Mesothelial cell of epicardium (in vitro differentiated cells): ENCODE measurements around the gene MALT1. TPM values are rescaled to one million over a fixed set of nuclear protein-coding genes. Genes with fewer than 3 reads are reported as not detected.

Experiments
- DNase-seq, 2 experiments: peaks; one replicate each; pipeline ENCODE4 v3.0.0; 2021; ENCODE audit warnings: low spot score in 2 of 2; ENCODE audit not compliant: unreplicated experiment in 2 of 2
- H3K27ac Mint-ChIP-seq: 2 replicates; pipeline ENCODE4 v1.8.0; 2021; ENCODE audit warnings: mixed read lengths
- H3K27me3 Mint-ChIP-seq: 2 replicates; pipeline ENCODE4 v1.8.0; 2021; ENCODE audit warnings: low read depth, mixed read lengths
- H3K36me3 Mint-ChIP-seq: 2 replicates; pipeline ENCODE4 v1.8.0; 2021; ENCODE audit warnings: mixed read lengths
- H3K4me1 Mint-ChIP-seq: 2 replicates; pipeline ENCODE4 v1.8.0; 2021; ENCODE audit warnings: mixed read lengths
- H3K4me3 Mint-ChIP-seq: 2 replicates; pipeline ENCODE4 v1.8.0; 2021; ENCODE audit warnings: mild to moderate bottlenecking, moderate library complexity, mixed read lengths
- H3K9me3 Mint-ChIP-seq: 2 replicates; pipeline ENCODE4 v1.8.0; 2021; ENCODE audit warnings: mixed read lengths
- CTCF ChIP-seq: fragments of 200-600 bp; sonication (generic); IDR thresholded peaks from one replicate; pipeline ENCODE4 v1.5.0; 2021; ENCODE audit warnings: antibody characterized with exemption; ENCODE audit not compliant: unreplicated experiment
- total RNA-seq: library from RNA; stranded (reverse); gene quantifications from 3 replicates; pipeline ENCODE4 v1.2.1, GENCODE V29; 2021

MALT1 gene
- total RNA-seq, 1 donor from 2014 or later: 25.3 TPM

GRCh38 chr18:58695772-58696171, 24.5 kb downstream of the MALT1 start:
- no peak overlapping the region for H3K4me3 Mint-ChIP-seq
- no peaks in the 10 kb centered on the region for H3K9me3 Mint-ChIP-seq
- H3K4me1 Mint-ChIP-seq: peaks cover 26% of the 10 kb centered on the region
- peaks cover 15% of the 10 kb centered on the region for H3K36me3 Mint-ChIP-seq
- TF ChIP-seq CTCF: no peak
- no peak overlapping the region for H3K27ac Mint-ChIP-seq
- no peak for DNase-seq
- no peaks in the 10 kb centered on the region for H3K27me3 Mint-ChIP-seq

- Mint-ChIP-seq H3K4me3 (no peak overlapping the region), H3K27me3 (no peaks in the 10 kb centered on the region), H3K36me3 (peaks cover 20% of the 10 kb centered on the region), H3K4me1 (peaks cover 26% of the 10 kb centered on the region), H3K27ac (no peak overlapping the region), H3K9me3 (no peaks in the 10 kb centered on the region)
- DNase-seq: no peak
- TF ChIP-seq CTCF: no peak
Observed at GRCh38 chr18:58697146-58697545, 25.9 kb downstream of the MALT1 start.

- Mint-ChIP-seq H3K27ac (no peak overlapping the region), H3K27me3 (no peaks in the 10 kb centered on the region), H3K9me3 (no peaks in the 10 kb centered on the region), H3K36me3 (peaks cover 28% of the 10 kb centered on the region), H3K4me1 (peaks cover 20% of the 10 kb centered on the region), H3K4me3 (no peak overlapping the region)
- no peak for TF ChIP-seq CTCF
- DNase-seq: no peak
Observed at GRCh38 chr18:58698701-58699193, 27.5 kb downstream of the MALT1 start.

GRCh38 chr18:58699551-58699950, 28.3 kb downstream of the MALT1 start:
- no peaks in the 10 kb centered on the region for H3K9me3 Mint-ChIP-seq
- TF ChIP-seq CTCF: no peak
- H3K4me1 Mint-ChIP-seq: peaks cover 14% of the 10 kb centered on the region
- no peak overlapping the region for H3K4me3 Mint-ChIP-seq
- no peak overlapping the region for H3K27ac Mint-ChIP-seq
- H3K36me3 Mint-ChIP-seq: peaks cover 35% of the 10 kb centered on the region
- H3K27me3 Mint-ChIP-seq: no peaks in the 10 kb centered on the region
- DNase-seq: no peak

- no peak for TF ChIP-seq CTCF
- DNase-seq: no peak
- Mint-ChIP-seq H3K4me1 (peaks cover 8% of the 10 kb centered on the region), H3K27ac (no peak overlapping the region), H3K4me3 (no peak overlapping the region), H3K27me3 (no peaks in the 10 kb centered on the region), H3K36me3 (peaks cover 38% of the 10 kb centered on the region), H3K9me3 (no peaks in the 10 kb centered on the region)
Observed at GRCh38 chr18:58700209-58700608, 28.9 kb downstream of the MALT1 start.

GRCh38 chr18:58712930-58713329, 41.7 kb downstream of the MALT1 start:
- Mint-ChIP-seq H3K36me3 (peaks cover 11% of the 10 kb centered on the region), H3K27ac (no peak overlapping the region), H3K4me3 (no peak overlapping the region), H3K9me3 (no peaks in the 10 kb centered on the region), H3K27me3 (no peaks in the 10 kb centered on the region), H3K4me1 (peaks cover 3% of the 10 kb centered on the region)
- DNase-seq: no peak
- TF ChIP-seq CTCF: no peak
